Esophagus squamous epithelium (tissue), 5 donors: ENCODE results near the gene RGS18. TPM values are rescaled to one million over a fixed set of nuclear protein-coding genes. Genes with fewer than 3 reads are reported as not detected.

ENCODE experiments used
- DNase-seq: peaks from one replicate; lab custom pipeline; 2025; lab: John Stamatoyannopoulos, UW
- H3K27ac ChIP-seq, 4 donors: fragments of 200-600 bp; sonication (generic); one replicate each; pipeline ENCODE4 v1.5.1; 2016 to 2019; ENCODE audit warnings: mild to moderate bottlenecking in 1 of 4
- H3K27me3 ChIP-seq, 4 donors: fragments of 200-600 bp; sonication (generic); 1 replicate in 3 of 4; 2 replicates in 1 of 4; pipeline versions ENCODE4 v1.5.1 to v1.6.0; 2017 to 2021; ENCODE audit warnings: antibody characterized with exemption in 1 of 4
- H3K36me3 ChIP-seq, 3 donors: fragments of 200-600 bp; sonication (generic); one replicate each; pipeline ENCODE4 v1.5.1; 2016 to 2019
- H3K4me1 ChIP-seq, 3 donors: fragments of 200-600 bp; sonication (generic); one replicate each; pipeline ENCODE4 v1.5.1; 2017 to 2019
- H3K4me3 ChIP-seq, 4 donors: fragments of 200-600 bp; sonication (generic); 1 replicate in 3 of 4; 2 replicates in 1 of 4; pipeline ENCODE4 v1.5.1; 2016 to 2019; ENCODE audit warnings: mild to moderate bottlenecking in 2 of 4, moderate library complexity in 1 of 4
- H3K9me3 ChIP-seq, 3 donors: fragments of 200-600 bp; sonication (generic); one replicate each; pipeline ENCODE4 v1.5.1; 2016 to 2019
- POLR2A ChIP-seq, 4 donors: fragments of 450-650 bp; IDR thresholded peaks; one replicate each; pipeline ENCODE4 v1.6.1; 2017; ENCODE audit warnings: antibody characterized with exemption in 4 of 4, mild to moderate bottlenecking in 4 of 4, moderate library complexity in 3 of 4
- WGBS, 2 donors: methylation state at CpG; one replicate each; pipeline ENCODE4 v1.1.5; 2018; 5-methylcytosine and 5-hydroxymethylcytosine counted together
- intact Hi-C: fragments of 100-400 bp; cut with DNase I; formaldehyde crosslinking; loops from one replicate; pipeline ENCODE4 v1.15.0; 2022
- total RNA-seq, 4 donors: library from RNA; depleted of rRNA; stranded (reverse); fragments of >200 nt; gene quantifications; one replicate each; pipeline ENCODE4 v1.1.0, GENCODE V29; 2016
- TF ChIP-seq, protein P1 (sequence below), 6 experiments: fragments of 450-650 bp in 4 of 6; fragments of 200-600 bp in 2 of 6; sonication (generic) in 2 of 6; IDR thresholded peaks; one replicate each; pipeline ENCODE4 v1.5.1; 2016 to 2019; ENCODE audit warnings: antibody characterized with exemption in 6 of 6, mild to moderate bottlenecking in 4 of 6, moderate library complexity in 4 of 6
- donor health status: DM: yes; HTN: yes; CAD: no.

The RGS18 gene
- total RNA-seq, 4 donors from 2014 or later: 0.53 to 4.6 (median 1.6) TPM

DNA sequence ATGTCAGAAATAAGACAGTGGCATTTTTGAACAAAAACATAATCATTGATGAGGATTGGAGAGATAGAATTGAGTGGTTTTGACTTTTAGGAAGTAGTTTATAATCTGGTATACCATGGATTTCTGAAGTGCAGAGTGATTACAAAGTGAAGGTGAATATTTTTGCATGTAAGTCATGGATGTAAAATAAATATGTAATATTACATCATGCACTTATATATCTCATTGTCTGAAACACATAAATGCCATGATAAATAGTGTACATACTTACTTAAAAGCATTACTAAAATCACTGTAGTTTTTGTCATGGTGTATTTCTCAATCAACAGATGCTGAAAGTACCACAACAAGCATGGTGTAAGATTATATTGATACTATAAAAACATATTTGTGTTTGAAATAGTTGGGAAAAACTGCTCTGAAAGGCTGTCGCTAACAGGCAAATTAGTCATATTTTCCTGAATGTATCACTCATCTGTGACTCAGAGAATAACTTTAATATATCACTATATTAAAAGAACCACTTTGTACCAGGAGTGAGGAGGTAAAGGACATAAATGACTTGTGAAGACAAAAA, 24.8 kb upstream of the RGS18 start:
- intact Hi-C loops: no loop called here
- Histone ChIP-seq H3K9me3 (no peaks in the 10 kb centered on the region), H3K36me3 (no peaks in the 10 kb centered on the region), H3K4me1 (no peaks in the 10 kb centered on the region), H3K4me3 (no peak overlapping the region), H3K27ac (no peak overlapping the region), H3K27me3 (no peaks in the 10 kb centered on the region)
- WGBS, 2 donors: 53 to 62% methylated on average over 1 of the region's 1 CpG
- no peak for DNase-seq
- TF ChIP-seq POLR2A (IDR thresholded peaks at IDR 0.05): no peak
- TF ChIP-seq, protein P1, sequence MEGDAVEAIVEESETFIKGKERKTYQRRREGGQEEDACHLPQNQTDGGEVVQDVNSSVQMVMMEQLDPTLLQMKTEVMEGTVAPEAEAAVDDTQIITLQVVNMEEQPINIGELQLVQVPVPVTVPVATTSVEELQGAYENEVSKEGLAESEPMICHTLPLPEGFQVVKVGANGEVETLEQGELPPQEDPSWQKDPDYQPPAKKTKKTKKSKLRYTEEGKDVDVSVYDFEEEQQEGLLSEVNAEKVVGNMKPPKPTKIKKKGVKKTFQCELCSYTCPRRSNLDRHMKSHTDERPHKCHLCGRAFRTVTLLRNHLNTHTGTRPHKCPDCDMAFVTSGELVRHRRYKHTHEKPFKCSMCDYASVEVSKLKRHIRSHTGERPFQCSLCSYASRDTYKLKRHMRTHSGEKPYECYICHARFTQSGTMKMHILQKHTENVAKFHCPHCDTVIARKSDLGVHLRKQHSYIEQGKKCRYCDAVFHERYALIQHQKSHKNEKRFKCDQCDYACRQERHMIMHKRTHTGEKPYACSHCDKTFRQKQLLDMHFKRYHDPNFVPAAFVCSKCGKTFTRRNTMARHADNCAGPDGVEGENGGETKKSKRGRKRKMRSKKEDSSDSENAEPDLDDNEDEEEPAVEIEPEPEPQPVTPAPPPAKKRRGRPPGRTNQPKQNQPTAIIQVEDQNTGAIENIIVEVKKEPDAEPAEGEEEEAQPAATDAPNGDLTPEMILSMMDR (IDR thresholded peaks at IDR 0.05): no peak

DNA sequence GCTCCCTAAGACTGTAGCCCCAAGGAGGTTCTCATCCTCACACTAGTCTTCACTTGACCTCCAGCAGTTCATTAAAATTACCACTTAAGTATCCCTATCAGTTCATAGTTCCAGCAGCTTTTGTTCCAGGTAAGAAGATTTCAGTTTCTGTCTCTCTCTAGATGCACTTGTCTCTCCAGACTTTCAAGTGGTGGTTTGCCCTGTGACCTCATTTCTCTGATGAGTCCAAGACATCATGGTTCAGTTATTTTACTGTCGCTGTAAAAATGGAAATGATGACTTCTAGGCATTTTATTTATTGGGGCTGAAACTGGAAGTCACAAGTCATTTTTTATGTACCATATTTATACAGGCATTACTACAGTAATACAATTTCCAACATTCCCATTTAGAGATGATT, 17.9 kb upstream of the RGS18 start:
- intact Hi-C loops: no loop called here
- TF ChIP-seq POLR2A (IDR thresholded peaks at IDR 0.05): no peak
- TF ChIP-seq, protein P1 (IDR thresholded peaks at IDR 0.05): no peak
- no peak for DNase-seq
- no peak overlapping the region for H3K4me3 ChIP-seq
- H3K9me3 ChIP-seq: no peaks in the 10 kb centered on the region
- H3K27ac ChIP-seq: no peak overlapping the region
- no peaks in the 10 kb centered on the region for H3K36me3 ChIP-seq
- no peaks in the 10 kb centered on the region for H3K27me3 ChIP-seq
- 73% methylated on average over 1 of the region's 1 CpG for WGBS, 2 donors
- H3K4me1 ChIP-seq: no peaks in the 10 kb centered on the region

DNA sequence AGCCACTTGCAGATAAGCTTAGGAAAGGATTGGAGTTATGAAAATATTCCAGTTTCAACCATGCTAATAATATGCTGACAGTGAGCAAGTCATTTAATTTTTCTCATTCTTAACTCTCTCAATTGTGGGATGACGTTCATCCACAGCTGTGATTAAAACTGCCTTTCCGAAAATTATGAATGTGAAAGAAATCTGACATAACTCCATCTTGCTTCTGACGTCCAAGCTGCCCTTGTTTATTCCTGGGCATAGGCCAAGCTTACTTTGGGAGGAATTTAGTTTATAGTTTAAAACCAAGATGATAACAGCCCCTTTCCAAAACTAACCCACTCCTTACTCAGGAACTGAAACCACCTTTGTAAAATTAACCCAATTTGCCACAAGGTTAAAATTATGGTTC, 11.0 kb upstream of the RGS18 start:
- no peak overlapping the region for H3K27ac ChIP-seq
- DNase-seq: no peak
- intact Hi-C loops: no loop called here
- no peaks in the 10 kb centered on the region for H3K4me1 ChIP-seq
- H3K9me3 ChIP-seq: no peaks in the 10 kb centered on the region
- no peak for TF ChIP-seq POLR2A (IDR thresholded peaks at IDR 0.05)
- TF ChIP-seq, protein P1 (IDR thresholded peaks at IDR 0.05): no peak
- 49 to 53% methylated on average over 3 of the region's 3 CpGs for WGBS, 2 donors
- H3K36me3 ChIP-seq: no peaks in the 10 kb centered on the region
- H3K4me3 ChIP-seq: no peak overlapping the region
- H3K27me3 ChIP-seq: no peaks in the 10 kb centered on the region

DNA sequence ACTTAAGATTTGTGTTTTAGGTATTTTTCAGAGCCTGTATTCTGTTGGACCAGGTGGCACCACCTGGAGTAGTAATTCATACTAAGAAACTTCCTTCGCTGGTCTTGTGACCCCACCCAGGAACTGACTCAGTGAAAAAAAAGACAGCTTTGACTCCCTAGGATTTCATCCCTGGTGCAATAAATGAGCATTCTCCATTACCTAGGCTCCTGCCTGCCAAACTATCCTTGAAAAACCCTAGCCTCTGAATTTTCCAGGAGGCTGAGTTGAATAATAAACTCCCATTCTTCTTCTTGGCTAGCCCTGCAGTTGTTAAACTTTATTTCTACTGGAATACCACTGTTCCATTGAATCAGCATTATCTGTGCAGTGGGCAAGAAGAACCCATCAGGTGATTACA, 10.6 kb upstream of the RGS18 start:
- no peaks in the 10 kb centered on the region for H3K27me3 ChIP-seq
- no peaks in the 10 kb centered on the region for H3K9me3 ChIP-seq
- H3K27ac ChIP-seq: no peak overlapping the region
- H3K4me3 ChIP-seq: no peak overlapping the region
- TF ChIP-seq, protein P1 (IDR thresholded peaks at IDR 0.05): no peak
- TF ChIP-seq POLR2A (IDR thresholded peaks at IDR 0.05): no peak
- WGBS, 2 donors: 44% methylated on average over 1 of the region's 1 CpG; no CpG with 5 or more reads in 1 of the 2 donors
- no peaks in the 10 kb centered on the region for H3K36me3 ChIP-seq
- no peaks in the 10 kb centered on the region for H3K4me1 ChIP-seq
- intact Hi-C loops: no loop called here
- DNase-seq: no peak

DNA sequence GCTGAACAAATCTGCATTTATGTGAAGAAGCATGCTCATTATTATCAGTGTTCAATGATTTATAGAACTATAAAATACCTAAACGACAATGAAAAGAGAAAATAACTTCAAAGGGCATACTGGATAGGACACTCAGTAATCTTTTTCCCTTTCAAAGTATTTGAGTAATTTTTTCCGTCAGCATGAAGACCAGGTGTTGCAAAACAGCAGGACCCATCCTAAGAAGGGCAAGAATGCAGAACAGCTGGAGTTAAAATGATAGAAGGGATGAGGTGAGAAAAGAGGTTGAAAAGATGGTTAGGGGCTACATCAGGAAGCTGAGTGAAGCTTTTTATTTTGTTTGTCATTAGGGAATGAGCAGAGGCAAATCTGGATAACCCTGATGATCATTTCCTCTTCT, 7.1 kb upstream of the RGS18 start:
- intact Hi-C loops: no loop called here
- H3K27ac ChIP-seq: no peak overlapping the region
- no peak for DNase-seq
- H3K4me1 ChIP-seq: no peaks in the 10 kb centered on the region
- 32 to 35% methylated on average over 2 of the region's 2 CpGs for WGBS, 2 donors
- no peak overlapping the region for H3K4me3 ChIP-seq
- H3K36me3 ChIP-seq: no peaks in the 10 kb centered on the region
- TF ChIP-seq, protein P1 (IDR thresholded peaks at IDR 0.05): no peak
- no peak for TF ChIP-seq POLR2A (IDR thresholded peaks at IDR 0.05)
- no peaks in the 10 kb centered on the region for H3K9me3 ChIP-seq
- no peaks in the 10 kb centered on the region for H3K27me3 ChIP-seq
